NCI-H128 (cell line): ENCODE results near the gene DLGAP3.
"Not testable (repeated sequence)": the region's sequence is repeated elsewhere in the genome, so short reads cannot be mapped to it uniquely, and the experiment has no call there.

Source experiments
- DNase-seq: peaks from one replicate; lab custom pipeline; 2025; ENCODE audit not compliant: unreplicated experiment; lab: John Stamatoyannopoulos, UW

The DLGAP3 gene

GRCh38 chr1:34929497-34929852 lies at the start of gene DLGAP3:
Gene DLGAP3 (minus strand): TSS chr1:34929650. CDS start chr1:34905383, 24,267 bp downstream.
- peak; percentile 46 for DNase-seq

GRCh38 chr1:34978921-34979320 lies 49.5 kb upstream of the DLGAP3 start:
- DNase-seq = no peak

GRCh38 chr1:34977858-34978257 lies 48.4 kb upstream of the DLGAP3 start:
- no peak for DNase-seq

GRCh38 chr1:34977210-34977471 lies 47.7 kb upstream of the DLGAP3 start:
- no peak for DNase-seq

- DNase-seq = no peak
These were observed 47.1 kb upstream of the DLGAP3 start for GRCh38 chr1:34976384-34977209.

GRCh38 chr1:34975771-34976170 lies 46.3 kb upstream of the DLGAP3 start:
- DNase-seq = no peak

GRCh38 chr1:34975338-34975737 lies 45.9 kb upstream of the DLGAP3 start:
- no peak for DNase-seq

- DNase-seq = no peak
These were observed 45.2 kb upstream of the DLGAP3 start for GRCh38 chr1:34974626-34975025.

- no peak for DNase-seq
These were observed 43.9 kb upstream of the DLGAP3 start for GRCh38 chr1:34973326-34973725.

- DNase-seq = no peak
These were observed 41.4 kb upstream of the DLGAP3 start for GRCh38 chr1:34970829-34971228.

GRCh38 chr1:34970220-34970735 lies 40.8 kb upstream of the DLGAP3 start:
- DNase-seq = no peak

GRCh38 chr1:34968297-34968696 lies 38.8 kb upstream of the DLGAP3 start:
- DNase-seq = not testable (repeated sequence)

- not testable (repeated sequence) for DNase-seq
These were observed 38.2 kb upstream of the DLGAP3 start for GRCh38 chr1:34967672-34968071.

GRCh38 chr1:34965597-34965996 lies 36.1 kb upstream of the DLGAP3 start:
- no peak for DNase-seq

- DNase-seq = no peak
These were observed 21.0 kb upstream of the DLGAP3 start for GRCh38 chr1:34950428-34950827.

GRCh38 chr1:34948739-34949138 lies 19.3 kb upstream of the DLGAP3 start:
- not testable (repeated sequence) for DNase-seq

- not testable (repeated sequence) for DNase-seq
These were observed 18.3 kb upstream of the DLGAP3 start for GRCh38 chr1:34947641-34948314.

- no peak for DNase-seq
These were observed 16.8 kb upstream of the DLGAP3 start for GRCh38 chr1:34946211-34946610.

GRCh38 chr1:34941798-34942197 lies 12.3 kb upstream of the DLGAP3 start:
- DNase-seq = not testable (repeated sequence)

GRCh38 chr1:34930702-34931071 lies 1.2 kb upstream of the DLGAP3 start:
- no peak for DNase-seq

GRCh38 chr1:34929853-34930701 lies 627 bp upstream of the DLGAP3 start:
- DNase-seq = no peak
